RWPE1 (cell line): Measurements from ENCODE around the gene ZSWIM3.

Source experiments
- CTCF ChIA-PET: fragments of 350-600 bp; sonication (Branson Sonifier 250); formaldehyde crosslinking; extraction: SDS; loops from one replicate; lab custom pipeline; 2021; lab: Yijun Ruan, JAX
- POLR2A ChIA-PET: fragments of 400-600 bp; formaldehyde crosslinking; extraction: SDS; loops from one replicate; lab custom pipeline; 2020; ENCODE audit warnings: antibody characterized with exemption; ENCODE audit not compliant: low non-redundant PET; lab: Yijun Ruan, JAX
- DNase-seq: peaks from one replicate; pipeline ENCODE4 v3.0.0; 2012; ENCODE audit warnings: low spot score
- H3K27ac ChIP-seq: fragments of 450-650 bp; 2 replicates; pipeline ENCODE4 v1.5.1; 2017
- CTCF ChIP-seq: fragments of 450-650 bp; conservative IDR thresholded peaks from 2 replicates; pipeline ENCODE4 v1.5.1; 2017; ENCODE audit warnings: low read depth, mild to moderate bottlenecking

ZSWIM3 gene

GRCh38 chr20:45843506-45843905, 13.9 kb upstream of the ZSWIM3 start:
- DNase-seq, result no peak
- CTCF ChIA-PET, result no interaction called here
- POLR2A ChIA-PET, result no interaction called here
- no peak for TF ChIP-seq CTCF
- peak overlapping the region; percentile 5 for H3K27ac ChIP-seq

- ChIA-PET CTCF (no interaction called here), POLR2A (no interaction called here)
- DNase-seq, result no peak
- TF ChIP-seq CTCF, result no peak
- H3K27ac ChIP-seq, result no peak overlapping the region
These were observed 12.0 kb upstream of the ZSWIM3 start for GRCh38 chr20:45845452-45845851.

GRCh38 chr20:45848421-45848820, 9.0 kb upstream of the ZSWIM3 start:
- ChIA-PET CTCF (no interaction called here), POLR2A (no interaction called here)
- TF ChIP-seq CTCF, result no peak
- no peak for DNase-seq
- 0 out of 2 replicates have a peak overlapping the region, but pooled peaks have one; percentile 0 for H3K27ac ChIP-seq

GRCh38 chr20:45848969-45849582, 8.3 kb upstream of the ZSWIM3 start:
- no peak for TF ChIP-seq CTCF
- no peak for DNase-seq
- POLR2A ChIA-PET, result interaction anchor here (0.6 kb wide), 1 partner anchor 13 kb away, joined by 3 read pairs; no protein-coding TSS in a partner anchor
- no peak overlapping the region for H3K27ac ChIP-seq
- CTCF ChIA-PET, result no interaction called here

GRCh38 chr20:45850238-45850637, 7.2 kb upstream of the ZSWIM3 start:
- no peak for DNase-seq
- no peak overlapping the region for H3K27ac ChIP-seq
- TF ChIP-seq CTCF, result no peak
- POLR2A ChIA-PET, result no interaction called here
- CTCF ChIA-PET, result interaction anchor here (0.7 kb wide), 1 partner anchor 858 kb away, joined by 5 read pairs; no protein-coding TSS in a partner anchor

- POLR2A ChIA-PET, result no interaction called here
- H3K27ac ChIP-seq, result no peak overlapping the region
- TF ChIP-seq CTCF, result no peak
- DNase-seq, result no peak
- CTCF ChIA-PET, result interaction anchor here (0.6 to 0.9 kb wide), 2 partner anchors 25 to 161 kb away, joined by 3 to 5 read pairs; no protein-coding TSS in a partner anchor
These were observed 6.5 kb upstream of the ZSWIM3 start for GRCh38 chr20:45850926-45851325.
